Measurements from ENCODE around the gene LARGE2. TPM values are rescaled to one million over a fixed set of nuclear protein-coding genes. Genes with fewer than 3 reads are reported as not detected.

LARGE2 gene
- total and polyA plus RNA-seq, 9 of the 15 experiments (the other 6 are each of a cell fraction or from before 2014, with no cell fraction given): 0.56 to 14.1 (median 6.6) TPM

GRCh38 chr11:45924927-45925326, 2.5 kb downstream of the LARGE2 start:
- ChIA-PET POLR2A (interaction anchor here (1.0 to 1.7 kb wide), 3 partner anchors 10 to 357 kb away, joined by 3 to 5 read pairs (median 3); no protein-coding TSS in a partner anchor), CTCF (ENCODE audit: low intra/inter-chr PET ratio) (interaction anchor here (0.7 kb wide), 1 partner anchor 31 kb away, joined by 3 read pairs; no protein-coding TSS in a partner anchor)
- ATAC-seq: no peak
- Histone ChIP-seq H2AFZ (ENCODE audit: low read depth, low read length) (no peak overlapping the region), H3K9me3 (replicated peaks; ENCODE audit: control insufficient read depth, insufficient read depth, low read depth, low read length) (no peaks in the 10 kb centered on the region), H3K4me3 (no peak overlapping the region), H3K27me3 (ENCODE audit: control insufficient read depth in 2 of 2, insufficient read depth in 2 of 2, low read length in 2 of 2) (no peaks in the 10 kb centered on the region), H3K9ac (ENCODE audit: insufficient read depth in 1 of 2, low read depth in 2 of 2, low read length in 2 of 2) (no peak overlapping the region; a peak in 1 of 4 replicates), H3K4me2 (ENCODE audit: insufficient read depth, low read length) (no peak overlapping the region), H3K27ac (ENCODE audit: extremely low read depth, low read depth, low read length) (no peak overlapping the region), H3K4me1 (replicated peaks in 1 of 2; ENCODE audit: control insufficient read depth in 2 of 2, insufficient read depth in 2 of 2, low read length in 2 of 2) (peaks cover 9 to 66% of the 10 kb centered on the region in 2 experiments), H3K79me2 (ENCODE audit: control insufficient read depth, insufficient read depth, low read length) (peaks cover 4% of the 10 kb centered on the region; the same call in 2 of the 3 replicates), H4K20me1 (replicated peaks; ENCODE audit: control insufficient read depth, insufficient read depth, low read length) (no peaks in the 10 kb centered on the region; the same call in none of the 2 replicates), H3K9me1 (ENCODE audit: control insufficient read depth, insufficient read depth, low read length) (no peaks in the 10 kb centered on the region), H3K36me3 (ENCODE audit: control insufficient read depth, insufficient read depth, low read length) (peaks cover 9% of the 10 kb centered on the region; the same call in 1 of the 3 replicates)
- DNase-seq (ENCODE audit: extremely low read depth in 1 of 4, low spot score in 3 of 4): no peak
- in situ Hi-C loops (cut with MboI) (no loop called here), intact Hi-C loops (cut with micrococcal nuclease) (no loop called here)
- 76% methylated on average over 6 of the region's 6 CpGs for WGBS (ENCODE audit: insufficient coverage, low coverage, missing lambda C conversion rate)
- TF ChIP-seq REST (IDR thresholded peaks at IDR 0.05; ENCODE audit: borderline replicate concordance) (peak; percentile 51), REST (CRISPR knock-in tag; IDR thresholded peaks at IDR 0.05; ENCODE audit: low read depth) (no peak), ARHGAP35 (IDR thresholded peaks at IDR 0.05; ENCODE audit: partially characterized antibody) (no peak), MNT (conservative IDR thresholded peaks at IDR 0.05) (no peak)
- no peak for FAIRE-seq
- no TSS peak for BruUV-seq (replicated peaks)

Data from K562 (cell line).